ENCODE data around the gene GOLGA6L10. TPM values are rescaled to one million over a fixed set of nuclear protein-coding genes. Genes with fewer than 3 reads are reported as not detected.
"Not testable (repeated sequence)": the region's sequence is repeated elsewhere in the genome, so short reads cannot be mapped to it uniquely, and the experiment has no call there.

GOLGA6L10 gene, protein sequence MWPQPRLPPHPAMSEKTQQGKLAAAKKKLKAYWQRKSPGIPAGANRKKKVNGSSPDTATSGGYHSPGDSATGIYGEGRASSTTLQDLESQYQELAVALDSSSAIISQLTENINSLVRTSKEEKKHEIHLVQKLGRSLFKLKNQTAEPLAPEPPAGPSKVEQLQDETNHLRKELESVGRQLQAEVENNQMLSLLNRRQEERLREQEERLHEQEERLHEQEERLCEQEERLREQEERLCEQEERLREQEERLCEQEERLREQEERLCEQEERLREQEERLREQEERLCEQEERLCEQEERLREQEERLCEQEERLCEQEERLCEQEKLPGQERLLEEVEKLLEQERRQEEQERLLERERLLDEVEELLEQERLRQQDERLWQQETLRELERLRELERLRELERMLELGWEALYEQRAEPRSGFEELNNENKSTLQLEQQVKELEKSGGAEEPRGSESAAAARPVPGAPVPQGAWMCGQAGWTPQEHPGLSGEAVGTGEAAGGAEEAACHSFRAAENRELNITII
- total RNA-seq: 1 to 10 TPM; 1.9 to 2.7 (median 2.2) TPM

DNA sequence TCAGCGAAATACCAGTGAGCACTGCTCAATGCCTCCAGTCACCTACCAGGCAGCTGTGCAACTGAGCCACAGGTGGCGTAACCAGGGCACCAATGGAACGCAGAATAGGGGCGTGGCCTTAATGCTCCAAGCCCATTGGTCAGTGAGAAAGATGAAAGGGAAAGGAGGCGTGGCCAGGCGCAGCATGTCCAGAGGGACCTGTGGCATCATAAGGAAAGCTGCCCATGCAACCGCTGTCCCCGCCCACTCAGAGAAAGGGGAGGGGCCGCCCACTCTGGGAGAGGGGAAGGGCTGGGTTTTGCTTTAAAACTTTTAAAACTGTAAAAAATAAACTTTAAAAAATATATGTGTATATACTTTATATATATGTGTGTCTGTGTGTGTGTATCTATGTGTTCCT, at the start of gene GOLGA6L10:
Gene GOLGA6L10, minus strand, starts transcription at position 101 of the 400 bp plus-strand sequence. Its CDS starts 100 bp downstream, at position 1.
- H3K27ac ChIP-seq; H3K9me3 ChIP-seq; H3K27me3 ChIP-seq; H3K4me3 ChIP-seq (replicated peaks in 1 of 3); H3K36me3 ChIP-seq; H3K4me1 ChIP-seq; intact Hi-C loops (cut with DNase I); DNase-seq: not testable (repeated sequence)
- 100% methylated on average over 5 of the region's 9 CpGs; no CpG with 5 or more reads in 1 of the 2 donors for WGBS, 2 donors

DNA sequence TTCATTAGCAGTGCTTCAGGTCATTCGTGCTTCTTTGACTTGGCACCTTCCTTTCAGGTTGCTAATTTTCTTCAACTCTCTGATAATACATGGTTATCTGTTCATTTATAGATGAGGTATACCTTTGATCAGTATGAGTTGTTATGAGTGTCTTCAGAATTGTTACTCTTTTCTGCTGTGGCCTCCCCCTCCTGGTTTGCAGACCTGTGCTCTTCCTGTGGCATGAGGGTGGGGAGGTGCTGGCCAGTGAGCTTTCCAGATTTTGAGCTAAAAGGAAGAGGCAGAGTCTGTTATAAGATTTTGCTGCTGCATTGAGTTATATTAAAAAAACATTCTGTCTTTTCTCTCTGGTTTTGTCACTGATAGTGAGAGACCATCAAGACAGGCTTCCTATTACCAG, 49.5 kb upstream of the GOLGA6L10 start:
- no peaks in the 10 kb centered on the region for H3K27me3 ChIP-seq
- TF ChIP-seq, protein P1, sequence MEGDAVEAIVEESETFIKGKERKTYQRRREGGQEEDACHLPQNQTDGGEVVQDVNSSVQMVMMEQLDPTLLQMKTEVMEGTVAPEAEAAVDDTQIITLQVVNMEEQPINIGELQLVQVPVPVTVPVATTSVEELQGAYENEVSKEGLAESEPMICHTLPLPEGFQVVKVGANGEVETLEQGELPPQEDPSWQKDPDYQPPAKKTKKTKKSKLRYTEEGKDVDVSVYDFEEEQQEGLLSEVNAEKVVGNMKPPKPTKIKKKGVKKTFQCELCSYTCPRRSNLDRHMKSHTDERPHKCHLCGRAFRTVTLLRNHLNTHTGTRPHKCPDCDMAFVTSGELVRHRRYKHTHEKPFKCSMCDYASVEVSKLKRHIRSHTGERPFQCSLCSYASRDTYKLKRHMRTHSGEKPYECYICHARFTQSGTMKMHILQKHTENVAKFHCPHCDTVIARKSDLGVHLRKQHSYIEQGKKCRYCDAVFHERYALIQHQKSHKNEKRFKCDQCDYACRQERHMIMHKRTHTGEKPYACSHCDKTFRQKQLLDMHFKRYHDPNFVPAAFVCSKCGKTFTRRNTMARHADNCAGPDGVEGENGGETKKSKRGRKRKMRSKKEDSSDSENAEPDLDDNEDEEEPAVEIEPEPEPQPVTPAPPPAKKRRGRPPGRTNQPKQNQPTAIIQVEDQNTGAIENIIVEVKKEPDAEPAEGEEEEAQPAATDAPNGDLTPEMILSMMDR (IDR thresholded peaks at IDR 0.05): no peak
- no peak for TF ChIP-seq POLR2A (IDR thresholded peaks at IDR 0.05)
- DNase-seq: no peak
- H3K4me3 ChIP-seq (replicated peaks in 1 of 3): no peak overlapping the region
- 88% methylated on average over 1 of the region's 1 CpG; no CpG with 5 or more reads in 1 of the 2 donors for WGBS, 2 donors
- H3K27ac ChIP-seq: no peak overlapping the region
- H3K4me1 ChIP-seq: no peaks in the 10 kb centered on the region
- no peaks in the 10 kb centered on the region for H3K9me3 ChIP-seq
- H3K36me3 ChIP-seq: no peaks in the 10 kb centered on the region
- intact Hi-C loops (cut with DNase I): no loop called here

DNA sequence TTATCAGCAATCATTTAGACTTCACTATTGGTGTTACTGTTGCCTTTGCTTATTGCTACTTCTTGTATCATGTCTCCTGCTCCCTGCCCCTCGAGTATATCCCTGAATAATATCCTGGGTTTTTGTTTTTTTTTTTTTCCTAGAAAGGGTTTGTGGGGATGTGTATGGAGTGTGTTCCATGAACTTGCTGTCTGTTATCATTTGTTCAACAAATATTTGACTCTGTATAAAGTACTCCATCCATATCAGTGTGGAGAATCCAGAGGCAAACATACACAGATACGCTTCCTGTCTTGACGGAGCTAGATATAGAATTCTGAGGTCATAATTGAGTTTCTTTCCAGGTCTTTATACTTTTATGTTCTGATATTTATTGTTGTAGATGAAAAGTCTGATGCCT, 48.5 kb upstream of the GOLGA6L10 start:
- Histone ChIP-seq H3K27me3 (no peaks in the 10 kb centered on the region), H3K36me3 (no peaks in the 10 kb centered on the region), H3K9me3 (no peaks in the 10 kb centered on the region), H3K4me1 (no peaks in the 10 kb centered on the region), H3K27ac (no peak overlapping the region), H3K4me3 (replicated peaks in 1 of 3) (no peak overlapping the region)
- intact Hi-C loops (cut with DNase I): no loop called here
- no peak for DNase-seq
- WGBS, 2 donors: 93 to 96% methylated on average over 3 of the region's 3 CpGs
- no peak for TF ChIP-seq POLR2A (IDR thresholded peaks at IDR 0.05)

DNA sequence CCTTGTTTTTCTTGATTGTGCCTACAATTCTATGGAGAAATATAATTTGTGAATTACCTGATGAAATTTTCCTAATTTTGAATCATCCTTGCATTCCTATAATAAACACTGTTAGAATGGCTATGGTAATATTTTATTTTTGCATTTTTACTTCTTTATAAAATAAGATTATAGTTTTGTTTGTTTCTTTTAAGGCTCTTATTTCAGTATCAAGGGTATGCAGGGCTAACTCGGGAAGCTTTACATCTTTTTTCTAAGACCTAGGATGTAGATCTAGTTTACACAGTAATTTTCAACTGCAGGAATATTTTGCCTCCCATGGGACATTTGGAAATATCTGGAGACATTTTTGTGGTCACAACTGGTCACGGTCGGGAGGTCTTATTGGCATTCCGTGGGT, 46.5 kb upstream of the GOLGA6L10 start:
- H3K36me3 ChIP-seq; H3K4me1 ChIP-seq; H3K4me3 ChIP-seq (replicated peaks in 1 of 3); intact Hi-C loops (cut with DNase I); DNase-seq; H3K9me3 ChIP-seq; H3K27me3 ChIP-seq; H3K27ac ChIP-seq: not testable (repeated sequence)
- WGBS, 2 donors: 64 to 79% methylated on average over 2 to 3 of the region's 4 CpGs

DNA sequence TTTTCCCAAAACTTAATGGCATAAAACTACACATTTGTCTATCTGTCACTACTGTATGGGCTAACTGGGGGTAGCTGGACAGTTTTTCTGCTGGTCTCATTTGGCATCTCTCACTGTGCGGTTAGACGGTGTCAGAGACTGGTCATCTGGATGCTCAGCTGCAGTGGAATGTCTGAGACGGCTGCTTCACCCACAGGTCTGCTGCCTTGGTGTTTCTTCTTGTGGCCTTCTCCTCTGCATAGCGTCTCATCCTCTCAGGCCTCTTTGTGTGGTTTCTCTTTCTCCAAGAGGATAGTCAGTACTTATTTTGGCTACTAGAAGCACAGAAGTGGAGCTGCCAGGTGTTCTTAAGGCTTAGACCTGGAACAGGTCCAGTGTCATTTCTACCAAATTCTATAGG, 44.4 kb upstream of the GOLGA6L10 start:
- H3K27me3 ChIP-seq: no peaks in the 10 kb centered on the region
- intact Hi-C loops (cut with DNase I): no loop called here
- H3K36me3 ChIP-seq: no peaks in the 10 kb centered on the region
- no peak for DNase-seq
- H3K4me1 ChIP-seq: no peaks in the 10 kb centered on the region
- H3K9me3 ChIP-seq: no peaks in the 10 kb centered on the region
- H3K4me3 ChIP-seq (replicated peaks in 1 of 3): no peak overlapping the region
- no peak overlapping the region for H3K27ac ChIP-seq
- 92 to 93% methylated on average over 4 of the region's 4 CpGs for WGBS, 2 donors
- TF ChIP-seq, protein P1 (IDR thresholded peaks at IDR 0.05): no peak
- no peak for TF ChIP-seq POLR2A (IDR thresholded peaks at IDR 0.05)

DNA sequence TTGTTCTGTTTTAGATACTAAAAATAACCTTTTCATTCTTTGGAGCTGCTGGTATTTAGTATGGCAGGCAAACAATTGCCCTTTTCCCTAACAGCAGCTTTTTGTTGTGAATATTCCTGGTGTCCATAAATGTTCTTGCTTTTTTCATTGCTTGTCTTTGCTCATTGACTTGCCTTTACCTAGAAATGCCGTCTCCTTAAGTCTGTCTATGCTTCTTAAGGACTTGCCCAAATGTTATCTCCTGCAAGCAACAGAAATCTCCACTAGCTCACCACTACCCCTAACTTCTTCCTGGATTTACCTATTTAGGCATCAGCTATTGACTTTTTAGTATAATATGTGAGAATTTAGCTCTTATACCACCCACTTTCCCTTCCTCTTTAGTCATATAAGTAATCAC, 42.8 kb upstream of the GOLGA6L10 start:
- H3K27ac ChIP-seq; H3K36me3 ChIP-seq; H3K9me3 ChIP-seq; DNase-seq; H3K4me3 ChIP-seq (replicated peaks in 1 of 3); H3K4me1 ChIP-seq; intact Hi-C loops (cut with DNase I); H3K27me3 ChIP-seq: not testable (repeated sequence)
- 94 to 98% methylated on average over 1 of the region's 1 CpG for WGBS, 2 donors

DNA sequence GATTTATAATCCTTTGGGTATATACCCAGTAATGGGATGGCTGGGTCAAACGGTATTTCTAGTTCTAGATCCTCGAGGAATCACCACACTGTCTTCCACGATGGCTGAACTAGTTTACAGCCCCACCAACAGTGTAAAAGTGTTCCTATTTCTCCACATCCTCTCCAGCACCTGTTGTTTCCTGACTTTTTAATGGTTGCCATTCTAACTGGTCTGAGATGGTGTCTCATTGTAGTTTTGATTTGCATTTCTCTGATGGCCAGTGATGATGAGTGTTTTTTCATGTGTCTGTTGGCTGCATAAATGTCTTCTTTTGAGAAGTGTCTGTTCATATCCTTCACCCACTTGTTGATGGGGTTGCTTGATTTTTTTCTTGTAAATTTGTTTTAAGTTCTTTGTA, 40.9 kb upstream of the GOLGA6L10 start:
- intact Hi-C loops (cut with DNase I); H3K4me1 ChIP-seq; H3K36me3 ChIP-seq; H3K4me3 ChIP-seq (replicated peaks in 1 of 3); DNase-seq; H3K27ac ChIP-seq; H3K9me3 ChIP-seq; H3K27me3 ChIP-seq: not testable (repeated sequence)
- WGBS, 2 donors: 93 to 94% methylated on average over 3 of the region's 3 CpGs

DNA sequence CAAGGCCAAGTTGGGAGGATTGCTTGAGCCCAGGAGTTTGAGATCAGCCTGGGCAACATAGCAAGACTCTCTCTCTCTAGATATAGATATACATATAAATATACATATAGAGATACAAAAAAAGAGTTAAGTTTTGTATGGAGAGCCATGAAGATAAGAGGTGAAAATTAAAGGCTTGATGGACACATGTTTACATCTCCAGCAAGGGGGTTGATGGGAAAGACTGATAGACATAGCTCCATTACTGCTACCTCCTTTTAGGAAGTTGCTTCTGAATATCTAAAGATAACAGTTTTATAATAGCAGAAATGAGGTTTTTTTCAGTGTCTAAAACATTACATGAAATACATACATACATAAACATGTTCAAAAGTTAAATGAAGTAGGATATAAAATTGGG, 37.9 kb upstream of the GOLGA6L10 start:
- H3K27me3 ChIP-seq; H3K27ac ChIP-seq; H3K4me3 ChIP-seq (replicated peaks in 1 of 3); DNase-seq; H3K36me3 ChIP-seq; H3K4me1 ChIP-seq; intact Hi-C loops (cut with DNase I); H3K9me3 ChIP-seq: not testable (repeated sequence)

DNA sequence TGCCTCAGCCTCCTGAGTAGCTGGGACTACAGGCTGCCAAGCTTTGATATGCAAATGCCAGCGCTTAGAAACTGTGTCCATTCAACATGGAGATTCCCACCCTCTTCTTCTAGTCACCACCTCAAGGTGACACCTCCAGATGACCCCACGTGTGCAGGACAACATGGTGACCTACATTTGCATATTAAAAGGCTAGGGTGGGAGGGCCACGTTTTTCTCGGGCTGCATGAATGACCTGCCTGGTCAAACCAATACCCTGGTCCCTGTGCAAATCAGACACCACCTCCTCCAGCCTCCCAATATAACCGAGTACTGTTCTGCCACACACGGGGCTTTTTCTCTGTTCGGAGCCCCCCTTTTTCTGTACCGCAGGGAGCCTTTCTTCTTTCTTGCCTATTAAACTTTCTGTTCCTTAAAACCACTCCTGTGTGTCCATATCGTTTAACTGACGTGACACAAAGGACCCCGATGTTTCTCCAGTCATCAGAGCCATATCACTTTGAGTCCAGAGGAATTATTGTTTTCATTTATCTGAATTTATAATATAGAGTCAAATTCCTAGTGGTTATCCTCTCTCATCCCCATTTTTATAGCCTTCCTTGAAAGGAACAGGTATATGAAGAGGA, 32.2 kb upstream of the GOLGA6L10 start:
- DNase-seq; H3K4me1 ChIP-seq; H3K36me3 ChIP-seq; H3K9me3 ChIP-seq; intact Hi-C loops (cut with DNase I); H3K27me3 ChIP-seq; H3K27ac ChIP-seq; H3K4me3 ChIP-seq (replicated peaks in 1 of 3): not testable (repeated sequence)
- WGBS, 2 donors: 88 to 92% methylated on average over 11 of the region's 11 CpGs

Data from thyroid gland (tissue), 4 donors.